Heart left ventricle (tissue), 16 donors: ENCODE results near the gene AHRR. TPM values are rescaled to one million over a fixed set of nuclear protein-coding genes. Genes with fewer than 3 reads are reported as not detected.

ENCODE experiments used
- ATAC-seq, 4 donors: fragments of 200-7000 bp; cut with Tn5 transposase; one replicate each; pipeline ENCODE4 v1.9.1; 2020 to 2022; ENCODE audit warnings: moderate library complexity in 4 of 4, mild to moderate bottlenecking in 3 of 4, moderate number of reproducible peaks in 1 of 4
- DNase-seq, 5 donors: peaks; one replicate each; pipeline ENCODE4 v3.0.0-alpha.2; 2020
- H3K27ac ChIP-seq, 12 donors: fragments of 200-600 bp; sonication (generic) in 4 of 12; one replicate each; pipeline versions ENCODE4 v1.5.0 to v1.8.0; 2016 to 2022; ENCODE audit warnings: mild to moderate bottlenecking in 2 of 12
- H3K27me3 ChIP-seq, 9 donors: fragments of 200-600 bp; sonication (generic) in 2 of 9; one replicate each; pipeline versions ENCODE4 v1.5.1 to v1.8.0; 2016 to 2022; ENCODE audit warnings: mild to moderate bottlenecking in 3 of 9
- H3K36me3 ChIP-seq, 9 donors: fragments of 200-600 bp; sonication (generic) in 2 of 9; one replicate each; pipeline versions ENCODE4 v1.5.0 to v1.8.0; 2018 to 2022; ENCODE audit warnings: mild to moderate bottlenecking in 2 of 9
- H3K4me1 ChIP-seq, 12 donors: fragments of 200-600 bp; sonication (generic) in 4 of 12; one replicate each; pipeline versions ENCODE4 v1.5.0 to v1.8.0; 2016 to 2022; ENCODE audit warnings: mild to moderate bottlenecking in 3 of 12
- H3K4me3 ChIP-seq, 12 donors: fragments of 200-600 bp; sonication (generic) in 4 of 12; one replicate each; pipeline versions ENCODE4 v1.5.0 to v1.8.0; 2017 to 2022; ENCODE audit warnings: mild to moderate bottlenecking in 9 of 12, moderate library complexity in 4 of 12
- H3K9me3 ChIP-seq, 12 donors: fragments of 200-600 bp; sonication (generic) in 4 of 12; one replicate each; pipeline versions ENCODE4 v1.5.0 to v1.8.0; 2016 to 2022; ENCODE audit warnings: mild to moderate bottlenecking in 1 of 12
- CTCF ChIP-seq, 12 donors: fragments of 200-600 bp; sonication (generic) in 4 of 12; IDR thresholded peaks; one replicate each; pipeline versions ENCODE4 v1.5.0 to v1.8.0; 2018 to 2022; ENCODE audit warnings: antibody characterized with exemption in 12 of 12, mild to moderate bottlenecking in 5 of 12
- POLR2A ChIP-seq, 2 donors: fragments of 450-650 bp; IDR thresholded peaks; one replicate each; pipeline ENCODE4 v1.6.1; 2017; ENCODE audit warnings: antibody characterized with exemption in 2 of 2, mild to moderate bottlenecking in 2 of 2, moderate library complexity in 2 of 2
- WGBS, 4 donors: extraction: QIAGEN DNeasy Blood & Tissue Kit in 2 of 4; methylation state at CpG; one replicate each; pipeline versions ENCODE4 v1.1.5 to v1.1.7; 2013 to 2018; 5-methylcytosine and 5-hydroxymethylcytosine counted together
- intact Hi-C, 10 donors: fragments of 100-400 bp; cut with DNase I; formaldehyde crosslinking; loops; one replicate each; pipeline versions ENCODE4 v1.11.1 to v1.14.2; 2022
- polyA plus RNA-seq, 2 donors: library from polyadenylated mRNA; stranded (reverse); fragments of 200-250 nt; gene quantifications; one replicate each; pipeline ENCODE4 v1.2.3, GENCODE V29; 2013
- total RNA-seq, 9 donors: library from RNA; depleted of rRNA in 2 of 9; stranded (reverse); fragments of >200 nt in 2 of 9; fragmentation: NEBNext Ultra II Directional in 3 of 9; extraction: Animal tissue kit (Norgen Biotek cat#: 25700) in 3 of 9; gene quantifications; one replicate each; pipeline versions ENCODE4 v1.1.0 to v1.2.4, GENCODE V29; 2016 to 2023
- donor health status: ischemic (EF 13 %, LVEDD 7.1; RV severe dilation, severe dysfunction).
- donor health status: healthy with polysubstance abuse.
- donor health status: DM: no; HTN: yes; CAD: no.
- donor health status: DM: no; HTN: no; CAD: no.
- donor health status: ischemic (EF 25% LVEDD 6.9; RV normal size, moderate dysfunction).
- donor health status: ischemic (EF 25% LVEDD 5.7; RV mildly dilated, moderate dysfunction).
- donor health status: healthy.
- donor health status: DM: yes; HTN: yes; CAD: no.
- donor health status: ischemic (EF 35%, LVEDD 5.7; RV mildly dilated, moderate dysfunction).
- donor health status: nonischemic (EF 11% LVEDD 7.7; RV severe dilation, severe dysfunction).
- donor health status: DM: yes; HTN: yes; CAD: no.
- donor health status: PGD.
- donor health status: ischemic (EF 29% LVEDD 5.4; RV normal size, mild dysfunction).
- donor health status: nonischemic (EF 23%, LVEDD 6.1; RV moderate dilation, normal function).

AHRR gene
- total and polyA plus RNA-seq, 11 donors, result 0.11 to 0.69 (median 0.26) TPM; not detected in 2

DNA sequence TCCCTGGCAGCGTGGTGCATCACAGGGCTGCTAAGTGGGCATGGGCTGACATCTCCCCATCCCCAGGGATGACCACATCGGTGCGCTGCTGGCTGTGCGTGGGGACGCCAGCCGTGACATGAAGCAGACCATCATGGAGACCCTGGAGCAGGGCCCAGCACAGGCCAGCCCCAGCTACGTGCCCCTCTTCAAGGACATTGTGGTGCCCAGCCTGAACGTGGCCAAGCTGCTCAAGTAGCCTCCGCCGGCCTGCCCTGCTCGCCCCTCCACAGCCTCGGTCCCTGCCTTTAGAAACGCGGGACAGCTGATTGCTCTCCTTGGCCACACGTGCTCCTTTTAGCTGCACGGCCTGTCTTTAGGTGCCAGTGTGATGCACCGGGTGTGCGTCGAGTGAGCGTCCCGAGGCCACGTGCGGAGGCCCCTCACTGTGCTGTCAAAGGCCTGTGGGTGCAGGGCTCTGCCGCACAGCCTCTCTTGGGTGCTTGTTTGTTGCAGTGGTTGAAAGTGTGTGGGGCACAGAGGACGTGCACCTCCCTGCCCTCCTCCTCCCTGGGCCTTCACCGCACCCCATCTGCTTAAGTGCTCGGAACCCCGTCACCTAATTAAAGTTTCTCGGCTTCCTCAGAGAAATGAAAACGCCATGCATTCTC, 145.3 kb downstream of the AHRR start:
- Histone ChIP-seq H3K4me3 (no peak overlapping the region), H3K27me3 (no peaks in the 10 kb centered on the region), H3K36me3 (peaks cover 0 to 64% (median 56%) of the 10 kb centered on the region in 9 donors), H3K9me3 (no peaks in the 10 kb centered on the region), H3K27ac (no peak overlapping the region), H3K4me1 (peaks cover 0 to 12% (median 5%) of the 10 kb centered on the region in 12 donors)
- intact Hi-C loops, result no loop called here
- ATAC-seq, result no peak
- 91 to 95% (median 93%) methylated on average over 23 to 30 of the region's 30 CpGs for WGBS, 4 donors
- TF ChIP-seq POLR2A (IDR thresholded peaks at IDR 0.05), result no peak
- TF ChIP-seq CTCF (IDR thresholded peaks at IDR 0.05), result no peak
- DNase-seq, result peak in 4 of 5 donors; percentile 16 to 46 (median 20)

DNA sequence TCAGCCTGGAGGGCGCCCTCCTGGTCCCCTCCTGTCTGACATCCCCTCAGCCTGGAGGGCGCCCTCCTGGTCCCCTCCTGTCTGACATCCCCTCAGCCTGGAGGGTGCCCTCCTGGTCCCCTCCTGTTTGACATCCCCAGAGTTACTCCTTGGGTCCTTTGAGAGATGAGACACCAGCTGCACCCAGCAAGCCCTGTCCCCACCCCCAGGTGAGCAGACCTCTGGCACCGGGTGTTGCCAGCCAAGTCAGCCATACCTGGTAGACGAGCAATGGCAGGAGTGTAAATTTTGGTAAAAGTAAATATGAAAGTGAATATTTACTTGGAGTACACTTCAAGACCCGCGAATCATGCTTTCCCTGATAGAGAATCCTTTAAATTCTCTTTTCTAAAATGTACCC, 146.9 kb downstream of the AHRR start:
- TF ChIP-seq POLR2A (IDR thresholded peaks at IDR 0.05), result no peak
- TF ChIP-seq CTCF (IDR thresholded peaks at IDR 0.05), result no peak
- DNase-seq (peak in 2 of 5 donors; percentile 7 to 11), ATAC-seq (no peak)
- no peaks in the 10 kb centered on the region for H3K27me3 ChIP-seq
- no peaks in the 10 kb centered on the region for H3K9me3 ChIP-seq
- no peak overlapping the region for H3K4me3 ChIP-seq
- intact Hi-C loops, result no loop called here
- H3K27ac ChIP-seq, result no peak overlapping the region
- peaks cover 0 to 21% (median 11%) of the 10 kb centered on the region in 12 donors for H3K4me1 ChIP-seq
- peaks cover 0 to 48% (median 40%) of the 10 kb centered on the region in 9 donors for H3K36me3 ChIP-seq
- WGBS, 4 donors, result 96 to 98% (median 97%) methylated on average over 5 of the region's 6 CpGs

- 90 to 93% (median 93%) methylated on average over 19 of the region's 19 CpGs for WGBS, 4 donors
- TF ChIP-seq POLR2A (IDR thresholded peaks at IDR 0.05), result no peak
- intact Hi-C loops, result loop anchor here in 1 of 10 donors (10.0 kb wide), 2 partner anchors 145 to 435 kb away; partner anchors contain the start of gene CEP72
- Histone ChIP-seq H3K4me1 (peaks cover 2 to 31% (median 15%) of the 10 kb centered on the region in 12 donors), H3K27me3 (peaks cover 0 to 8% (median 2%) of the 10 kb centered on the region in 9 donors), H3K4me3 (no peak overlapping the region), H3K36me3 (peaks cover 0 to 34% (median 26%) of the 10 kb centered on the region in 9 donors), H3K9me3 (no peaks in the 10 kb centered on the region), H3K27ac (no peak overlapping the region)
- DNase-seq, result peak in 3 of 5 donors; percentile 17 to 38 (median 26)
- no peak for ATAC-seq
Observed at GRCh38 chr5:469752-470483, 148.4 kb downstream of the AHRR start.

GRCh38 chr5:470961-471749, 149.6 kb downstream of the AHRR start:
- Histone ChIP-seq H3K4me1 (peaks cover 3 to 40% (median 18%) of the 10 kb centered on the region in 12 donors), H3K9me3 (no peaks in the 10 kb centered on the region), H3K4me3 (peak overlapping the region in 2 of 12 donors; percentile 98), H3K27me3 (peaks cover 0 to 19% (median 13%) of the 10 kb centered on the region in 9 donors), H3K27ac (no peak overlapping the region), H3K36me3 (peaks cover 0 to 25% (median 15%) of the 10 kb centered on the region in 9 donors)
- 93 to 95% (median 93%) methylated on average over 29 to 31 of the region's 31 CpGs for WGBS, 4 donors
- TF ChIP-seq POLR2A (IDR thresholded peaks at IDR 0.05), result no peak
- TF ChIP-seq CTCF (IDR thresholded peaks at IDR 0.05), result no peak
- intact Hi-C loops, result loop anchor here in 1 of 10 donors (10.0 kb wide), 2 partner anchors 144 to 434 kb away; partner anchors contain the start of gene CEP72
- ATAC-seq (no peak), DNase-seq (peak in 4 of 5 donors; percentile 19 to 52 (median 21))
